CD14-positive monocyte (primary cell): ENCODE results near the gene CTCFL. TPM values are rescaled to one million over a fixed set of nuclear protein-coding genes. Genes with fewer than 3 reads are reported as not detected.

ENCODE experiments used
- DNase-seq, 3 donors: peaks; one replicate each; pipeline ENCODE4 v3.0.0-alpha.2; 2011 to 2022
- H2AFZ ChIP-seq: 2 replicates; pipeline ENCODE4 v1.6.0; 2012; ENCODE audit warnings: mild to moderate bottlenecking, low read depth, low read length, inconsistent platforms; ENCODE audit not compliant: insufficient read depth, poor library complexity, severe bottlenecking
- H3K27ac ChIP-seq, 2 donors: 1 replicate in 1 of 2; 2 replicates in 1 of 2; pipeline ENCODE4 v1.5.1; 2012 to 2013; ENCODE audit warnings: low read length in 2 of 2, control low read depth in 1 of 2, inconsistent platforms in 1 of 2, low read depth in 1 of 2, mild to moderate bottlenecking in 1 of 2
- H3K27me3 ChIP-seq, 2 donors: one replicate each; pipeline versions ENCODE4 v1.6.0 to v1.6.1; 2011 to 2013; ENCODE audit warnings: low read length in 2 of 2; ENCODE audit not compliant: control insufficient read depth in 2 of 2, insufficient read depth in 2 of 2
- H3K36me3 ChIP-seq, 2 donors: replicated peaks in 1 of 2; 1 replicate in 1 of 2; 2 replicates in 1 of 2; pipeline versions ENCODE4 v1.5.1 to v1.6.1; 2012 to 2013; ENCODE audit warnings: low read length in 2 of 2, control low read depth in 1 of 2, inconsistent platforms in 1 of 2, mild to moderate bottlenecking in 1 of 2; ENCODE audit not compliant: insufficient read depth in 2 of 2, control insufficient read depth in 1 of 2
- H3K4me1 ChIP-seq, 2 donors: 1 replicate in 1 of 2; 2 replicates in 1 of 2; pipeline versions ENCODE4 v1.5.1 to v1.6.1; 2012 to 2013; ENCODE audit warnings: low read length in 2 of 2, control low read depth in 1 of 2, inconsistent platforms in 1 of 2, mild to moderate bottlenecking in 1 of 2, moderate library complexity in 1 of 2; ENCODE audit not compliant: insufficient read depth in 2 of 2, control insufficient read depth in 1 of 2
- H3K4me2 ChIP-seq: replicated peaks from 2 replicates; pipeline ENCODE3; 2012; ENCODE audit warnings: low read length, moderate library complexity, mild to moderate bottlenecking; ENCODE audit not compliant: poor library complexity, severe bottlenecking; ENCODE audit errors: extremely low read depth
- H3K4me3 ChIP-seq, 3 experiments: fragments of 200-600 bp in 1 of 3; sonication (generic) in 1 of 3; replicated peaks in 1 of 3; 1 replicate in 2 of 3; 2 replicates in 1 of 3; pipeline ENCODE4 v1.5.1; 2011 to 2013; ENCODE audit warnings: low read length in 3 of 3, mild to moderate bottlenecking in 3 of 3, control low read depth in 2 of 3, low read depth in 2 of 3, inconsistent platforms in 1 of 3, moderate library complexity in 1 of 3
- H3K79me2 ChIP-seq: 2 replicates; pipeline ENCODE4 v1.6.0; 2012; ENCODE audit warnings: mild to moderate bottlenecking, control low read depth, inconsistent platforms, low read length, moderate library complexity; ENCODE audit not compliant: insufficient read depth
- H3K9ac ChIP-seq: 2 replicates; pipeline ENCODE4 v1.6.0; 2017; ENCODE audit warnings: low read length, mild to moderate bottlenecking; ENCODE audit not compliant: insufficient read depth, poor library complexity, severe bottlenecking
- H3K9me3 ChIP-seq, 2 donors: replicated peaks in 1 of 2; 1 replicate in 1 of 2; 2 replicates in 1 of 2; pipeline versions ENCODE4 v1.5.1 to v1.6.1; 2012 to 2013; ENCODE audit warnings: low read length in 2 of 2, control low read depth in 1 of 2; ENCODE audit not compliant: control insufficient read depth in 1 of 2, insufficient read depth in 1 of 2
- H4K20me1 ChIP-seq: 2 replicates; pipeline ENCODE4 v1.6.0; 2012; ENCODE audit warnings: mild to moderate bottlenecking, low read length, control low read depth, moderate library complexity; ENCODE audit not compliant: insufficient read depth
- H3K27ac Mint-ChIP-seq, 7 donors: one replicate each; pipeline ENCODE4 v1.8.0; 2020; ENCODE audit warnings: mild to moderate bottlenecking in 7 of 7, mixed read lengths in 7 of 7, moderate library complexity in 6 of 7, inconsistent platforms in 2 of 7
- H3K27me3 Mint-ChIP-seq, 3 donors: one replicate each; pipeline ENCODE4 v1.8.0; 2021 to 2022; ENCODE audit warnings: low read depth in 3 of 3, mild to moderate bottlenecking in 3 of 3, mixed read lengths in 3 of 3, moderate library complexity in 3 of 3, inconsistent platforms in 1 of 3
- H3K36me3 Mint-ChIP-seq, 2 donors: one replicate each; pipeline ENCODE4 v1.8.0; 2020; ENCODE audit warnings: mixed read lengths in 2 of 2, inconsistent platforms in 1 of 2, mild to moderate bottlenecking in 1 of 2
- H3K4me1 Mint-ChIP-seq: one replicate; pipeline ENCODE4 v1.8.0; 2020; ENCODE audit warnings: mild to moderate bottlenecking, mixed read lengths
- H3K4me3 Mint-ChIP-seq, 2 donors: one replicate each; pipeline ENCODE4 v1.8.0; 2020; ENCODE audit warnings: mild to moderate bottlenecking in 2 of 2, mixed read lengths in 2 of 2, moderate library complexity in 1 of 2
- H3K9me3 Mint-ChIP-seq, 7 donors: one replicate each; pipeline ENCODE4 v1.8.0; 2020 to 2022; ENCODE audit warnings: mixed read lengths in 7 of 7, mild to moderate bottlenecking in 6 of 7, moderate library complexity in 6 of 7, inconsistent platforms in 2 of 7
- CTCF ChIP-seq: fragments of 200-600 bp; IDR thresholded peaks from one replicate; pipeline ENCODE4 v1.8.0; 2022; ENCODE audit warnings: antibody characterized with exemption, mild to moderate bottlenecking
- WGBS: methylation state at CpG from one replicate; pipeline ENCODE4 v1.1.5; 2013; ENCODE audit warnings: missing lambda C conversion rate; ENCODE audit not compliant: insufficient coverage; 5-methylcytosine and 5-hydroxymethylcytosine counted together
- intact Hi-C, 2 donors: fragments of 100-400 bp; cut with micrococcal nuclease; formaldehyde crosslinking; loops; one replicate each; pipeline versions ENCODE4 v1.15.0 to v1.15.1; 2023
- polyA plus RNA-seq, 3 donors: library from polyadenylated mRNA; depleted of rRNA in 1 of 3; unstranded in 2 of 3; stranded (reverse) in 1 of 3; fragments of 300-500 nt in 2 of 3; fragments of >200 nt in 1 of 3; fragmentation: Illumina TruSeq in 2 of 3; gene quantifications; 1 replicate in 2 of 3; 2 replicates in 1 of 3; pipeline ENCODE4 v1.2.3, GENCODE V29; 2012 to 2021

Gene CTCFL
- polyA plus RNA-seq, 3 donors: not detected

DNA sequence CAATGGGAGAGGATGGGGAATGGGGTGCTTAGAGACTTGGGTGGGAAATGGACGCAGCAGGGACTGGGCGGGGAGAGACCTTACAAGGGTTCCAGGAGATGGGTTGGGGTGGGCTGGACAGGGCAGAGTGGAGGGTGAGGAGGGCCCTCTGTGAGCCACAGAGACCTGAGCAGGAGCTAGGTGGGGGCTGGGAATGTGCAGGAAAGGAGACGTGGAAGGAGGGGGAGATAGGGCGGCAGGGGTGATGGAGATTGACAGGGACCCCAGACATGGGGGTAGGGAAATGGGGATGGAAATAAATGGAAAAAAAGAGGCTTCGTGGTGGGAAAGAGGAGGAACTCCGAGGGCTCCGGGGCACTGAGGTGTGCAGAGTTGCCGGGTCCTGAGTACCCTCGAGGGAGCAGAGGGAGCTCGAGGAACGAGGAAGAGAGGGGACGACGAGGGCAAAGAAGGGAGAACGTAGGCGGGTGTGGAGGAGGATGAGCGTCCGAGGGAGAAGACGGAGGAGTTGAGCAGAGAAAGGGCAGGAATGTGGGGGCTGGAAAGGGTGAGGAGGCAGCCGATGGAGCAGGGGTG lies 2.0 kb upstream of the CTCFL start:
- intact Hi-C loops: no loop called here
- H2AFZ ChIP-seq: no peak overlapping the region
- no peaks in the 10 kb centered on the region for H3K9me3 ChIP-seq
- H3K27me3 ChIP-seq: peaks cover 0 to 2% of the 10 kb centered on the region in 2 donors
- peaks cover 2 to 17% (median 15%) of the 10 kb centered on the region in 3 donors for H3K27me3 Mint-ChIP-seq
- H3K4me3 ChIP-seq: no peak overlapping the region
- H3K9me3 Mint-ChIP-seq: peaks cover 0 to 1% (median 0%) of the 10 kb centered on the region in 7 donors
- no peaks in the 10 kb centered on the region for H4K20me1 ChIP-seq
- no peak overlapping the region for H3K4me3 Mint-ChIP-seq
- H3K79me2 ChIP-seq: no peaks in the 10 kb centered on the region
- H3K27ac Mint-ChIP-seq: peak overlapping the region in 2 of 7 donors; percentile 4 to 18
- WGBS: 73% methylated on average over 19 of the region's 19 CpGs
- no peak for TF ChIP-seq CTCF
- H3K4me2 ChIP-seq: no peak overlapping the region
- no peaks in the 10 kb centered on the region for H3K4me1 Mint-ChIP-seq
- no peaks in the 10 kb centered on the region for H3K4me1 ChIP-seq
- no peak for DNase-seq
- H3K36me3 ChIP-seq: no peaks in the 10 kb centered on the region
- no peak overlapping the region for H3K9ac ChIP-seq
- no peak overlapping the region for H3K27ac ChIP-seq
- H3K36me3 Mint-ChIP-seq: no peaks in the 10 kb centered on the region

DNA sequence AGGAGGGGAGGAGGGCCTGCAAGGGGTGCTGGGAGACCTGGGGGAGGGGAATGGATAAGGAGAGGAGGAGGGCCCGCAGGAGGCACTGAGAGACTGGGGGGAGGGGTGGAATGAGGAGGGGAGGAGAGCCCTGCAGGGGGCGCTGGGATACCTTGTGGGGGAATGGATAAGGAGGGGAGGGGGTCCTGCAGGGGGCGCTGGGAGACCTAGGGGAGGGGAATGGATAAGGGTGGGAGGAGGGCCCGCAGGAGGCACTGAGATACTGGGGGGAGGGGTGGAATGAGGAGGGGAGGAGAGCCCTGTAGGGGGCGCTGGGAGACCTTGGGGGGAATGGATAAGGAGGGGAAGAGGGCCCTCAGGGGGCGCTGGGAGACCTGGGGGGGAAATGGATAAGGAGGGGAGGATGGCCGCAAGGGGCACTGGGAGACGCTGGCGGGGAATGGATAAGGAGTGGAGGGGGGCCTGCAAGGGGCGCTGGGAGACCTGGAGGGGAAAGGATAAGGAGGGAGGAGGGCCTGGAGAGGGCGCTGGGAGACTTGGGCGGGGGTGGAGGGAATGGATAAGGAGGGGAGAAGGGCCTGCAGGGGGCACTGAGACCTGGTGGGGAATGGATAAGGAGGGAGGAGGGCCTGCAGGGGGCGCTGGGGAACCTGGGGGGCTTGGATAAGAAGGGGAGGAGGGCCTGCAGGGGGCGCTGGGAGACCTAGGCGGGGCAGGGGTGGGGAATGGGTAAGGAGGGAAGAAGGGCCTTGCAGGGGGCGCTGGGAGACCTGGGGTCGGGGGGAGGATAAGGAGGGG lies 1.3 kb upstream of the CTCFL start:
- H3K36me3 Mint-ChIP-seq: no peaks in the 10 kb centered on the region
- H4K20me1 ChIP-seq: no peaks in the 10 kb centered on the region
- no peak overlapping the region for H3K9ac ChIP-seq
- DNase-seq: no peak
- no peaks in the 10 kb centered on the region for H3K79me2 ChIP-seq
- no peaks in the 10 kb centered on the region for H3K36me3 ChIP-seq
- peaks cover 2 to 15% (median 14%) of the 10 kb centered on the region in 3 donors for H3K27me3 Mint-ChIP-seq
- 82% methylated on average over 17 of the region's 17 CpGs for WGBS
- H3K9me3 Mint-ChIP-seq: peaks cover 0 to 1% (median 0%) of the 10 kb centered on the region in 7 donors
- peaks cover 0 to 2% of the 10 kb centered on the region in 2 donors for H3K27me3 ChIP-seq
- TF ChIP-seq CTCF: no peak
- H3K4me1 Mint-ChIP-seq: no peaks in the 10 kb centered on the region
- H3K4me2 ChIP-seq: no peak overlapping the region
- no peaks in the 10 kb centered on the region for H3K9me3 ChIP-seq
- no peak overlapping the region for H3K4me3 Mint-ChIP-seq
- H3K4me3 ChIP-seq: no peak overlapping the region
- no peak overlapping the region for H3K27ac Mint-ChIP-seq
- H3K27ac ChIP-seq: no peak overlapping the region
- no peaks in the 10 kb centered on the region for H3K4me1 ChIP-seq
- no peak overlapping the region for H2AFZ ChIP-seq
- intact Hi-C loops: no loop called here
